WI38 (cell line): ENCODE results near the gene MUSK.
"Not testable (repeated sequence)": the region's sequence is repeated elsewhere in the genome, so short reads cannot be mapped to it uniquely, and the experiment has no call there.

Source experiments
- H3K4me3 ChIP-seq: 2 replicates; pipeline ENCODE4 v1.5.1; 2011; ENCODE audit warnings: low read depth, mild to moderate bottlenecking, control low read depth, low read length
- TF ChIP-seq, protein P1 (sequence below): IDR thresholded peaks from 2 replicates; pipeline ENCODE4 v1.5.1; 2012; ENCODE audit warnings: low read depth, mild to moderate bottlenecking, control low read depth, low read length

Gene MUSK

DNA sequence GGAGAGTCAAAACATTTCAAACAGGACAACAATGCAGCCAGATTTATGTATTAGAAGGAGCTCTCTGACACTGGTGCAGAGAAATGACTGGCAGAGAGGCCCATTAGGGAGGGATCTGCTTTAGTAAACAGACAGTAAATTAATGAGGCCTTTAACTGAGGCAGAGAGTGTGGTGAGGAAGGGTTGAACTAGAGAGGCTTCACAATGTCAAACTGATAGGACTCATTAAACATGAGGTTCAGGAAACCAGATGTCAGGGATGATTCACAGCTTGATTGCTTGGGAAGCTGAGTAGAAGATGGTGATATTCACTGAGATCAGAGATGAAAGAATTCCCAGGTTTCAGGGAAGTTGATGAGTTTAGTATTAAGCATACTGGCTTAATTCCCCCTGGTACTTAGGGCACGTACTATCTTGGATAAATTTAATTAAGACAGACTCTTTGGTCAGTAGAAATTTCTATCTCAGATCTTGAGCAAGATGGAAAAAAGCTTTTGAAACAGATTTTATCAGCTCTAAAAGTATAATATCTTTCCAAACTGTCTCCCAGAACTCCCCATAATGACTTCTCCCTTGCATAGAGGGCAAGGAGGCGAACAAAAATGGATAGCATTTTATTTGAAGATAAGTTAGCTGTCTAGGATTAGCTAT is 8.6 kb upstream of the MUSK start:
- TF ChIP-seq, protein P1, sequence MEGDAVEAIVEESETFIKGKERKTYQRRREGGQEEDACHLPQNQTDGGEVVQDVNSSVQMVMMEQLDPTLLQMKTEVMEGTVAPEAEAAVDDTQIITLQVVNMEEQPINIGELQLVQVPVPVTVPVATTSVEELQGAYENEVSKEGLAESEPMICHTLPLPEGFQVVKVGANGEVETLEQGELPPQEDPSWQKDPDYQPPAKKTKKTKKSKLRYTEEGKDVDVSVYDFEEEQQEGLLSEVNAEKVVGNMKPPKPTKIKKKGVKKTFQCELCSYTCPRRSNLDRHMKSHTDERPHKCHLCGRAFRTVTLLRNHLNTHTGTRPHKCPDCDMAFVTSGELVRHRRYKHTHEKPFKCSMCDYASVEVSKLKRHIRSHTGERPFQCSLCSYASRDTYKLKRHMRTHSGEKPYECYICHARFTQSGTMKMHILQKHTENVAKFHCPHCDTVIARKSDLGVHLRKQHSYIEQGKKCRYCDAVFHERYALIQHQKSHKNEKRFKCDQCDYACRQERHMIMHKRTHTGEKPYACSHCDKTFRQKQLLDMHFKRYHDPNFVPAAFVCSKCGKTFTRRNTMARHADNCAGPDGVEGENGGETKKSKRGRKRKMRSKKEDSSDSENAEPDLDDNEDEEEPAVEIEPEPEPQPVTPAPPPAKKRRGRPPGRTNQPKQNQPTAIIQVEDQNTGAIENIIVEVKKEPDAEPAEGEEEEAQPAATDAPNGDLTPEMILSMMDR = no peak
- H3K4me3 ChIP-seq = no peak overlapping the region

DNA sequence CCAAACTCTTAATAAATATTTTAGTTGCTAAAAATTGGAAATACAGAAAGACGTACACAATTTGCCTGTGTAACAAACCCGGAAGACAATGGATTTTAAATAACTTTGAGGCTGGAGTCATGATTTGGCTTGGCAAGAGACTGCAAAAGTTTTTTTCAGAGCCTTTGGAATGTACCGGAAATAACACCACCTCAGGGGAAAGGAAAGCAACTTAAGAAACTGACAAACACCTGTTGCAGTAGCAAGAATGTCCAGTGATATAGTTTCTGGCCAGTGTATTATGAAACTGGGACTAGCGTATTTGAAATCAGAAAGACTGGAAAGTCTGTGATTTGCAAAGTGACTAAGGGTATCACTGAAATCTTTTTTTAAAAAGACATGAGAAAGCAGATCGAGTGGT is 842 bp downstream of the MUSK start:
- TF ChIP-seq, protein P1 = no peak
- no peak overlapping the region for H3K4me3 ChIP-seq

DNA sequence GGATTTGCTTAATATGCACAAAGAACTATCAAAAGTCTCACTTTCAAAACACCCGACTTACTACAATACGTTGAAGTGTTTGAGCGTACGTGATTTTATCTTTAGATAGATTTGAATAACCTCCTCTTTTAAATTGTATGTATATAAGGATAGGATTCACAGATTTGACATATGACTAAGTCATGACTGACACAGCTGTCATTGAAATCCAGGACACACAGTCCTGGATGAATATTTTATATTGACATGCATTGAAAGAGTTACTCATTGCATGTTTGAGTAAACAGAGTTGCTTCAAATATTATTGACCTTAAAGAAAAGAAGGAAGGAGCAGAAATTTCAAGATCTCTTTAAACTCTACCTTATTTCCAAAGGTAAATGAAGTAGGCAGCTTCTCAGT is 3.3 kb downstream of the MUSK start:
- TF ChIP-seq, protein P1 = no peak
- no peak overlapping the region for H3K4me3 ChIP-seq

DNA sequence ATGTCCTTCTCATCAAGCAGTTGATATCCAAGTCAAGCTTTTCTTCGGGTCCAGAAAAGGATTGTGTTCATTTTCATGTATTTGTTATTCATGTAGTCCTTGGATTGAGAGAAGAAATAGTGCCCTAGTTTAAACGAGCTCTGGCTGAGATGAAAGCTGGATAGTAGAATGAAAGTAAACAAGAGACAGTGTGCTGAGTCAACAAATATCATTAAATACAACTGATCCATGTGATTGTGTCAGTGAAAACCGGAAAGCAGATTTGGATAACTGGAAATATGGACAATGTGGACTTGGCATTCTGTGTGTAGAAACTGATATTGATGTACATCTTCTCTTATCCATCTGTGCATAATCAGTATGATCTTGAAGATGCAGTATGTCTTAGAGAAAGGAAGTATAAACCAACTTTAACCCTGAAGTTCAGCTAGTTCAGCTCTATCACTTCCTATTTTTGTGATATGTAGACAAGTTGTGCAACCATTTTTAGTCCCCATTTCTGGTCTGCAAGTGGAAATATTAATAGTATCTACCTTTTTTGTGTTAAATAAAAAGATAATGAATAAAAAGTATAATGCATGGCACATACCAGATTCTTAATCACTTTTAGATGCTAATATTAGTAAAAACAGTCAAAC is 4.4 kb downstream of the MUSK start:
- TF ChIP-seq, protein P1 = no peak
- H3K4me3 ChIP-seq = no peak overlapping the region

DNA sequence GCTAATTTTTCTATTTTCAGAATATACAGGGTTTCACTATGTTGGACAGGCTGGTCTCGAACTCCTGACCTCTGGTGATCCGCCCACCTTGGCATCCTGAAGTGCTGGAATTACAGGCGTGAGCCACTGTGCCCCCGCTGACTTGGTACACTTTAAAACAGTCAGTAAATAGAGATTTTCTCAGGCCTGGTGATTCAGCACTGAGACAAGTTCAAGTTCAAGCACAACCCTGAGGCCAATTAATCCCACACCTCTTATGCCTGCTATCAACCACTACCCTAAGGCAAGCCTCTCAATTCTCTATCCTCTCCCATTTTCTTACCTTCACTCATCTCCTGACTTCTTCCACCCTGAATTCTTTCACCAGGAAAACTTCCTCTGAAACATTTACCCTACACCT is 18.9 kb downstream of the MUSK start:
- TF ChIP-seq, protein P1 = no peak
- H3K4me3 ChIP-seq = no peak overlapping the region

DNA sequence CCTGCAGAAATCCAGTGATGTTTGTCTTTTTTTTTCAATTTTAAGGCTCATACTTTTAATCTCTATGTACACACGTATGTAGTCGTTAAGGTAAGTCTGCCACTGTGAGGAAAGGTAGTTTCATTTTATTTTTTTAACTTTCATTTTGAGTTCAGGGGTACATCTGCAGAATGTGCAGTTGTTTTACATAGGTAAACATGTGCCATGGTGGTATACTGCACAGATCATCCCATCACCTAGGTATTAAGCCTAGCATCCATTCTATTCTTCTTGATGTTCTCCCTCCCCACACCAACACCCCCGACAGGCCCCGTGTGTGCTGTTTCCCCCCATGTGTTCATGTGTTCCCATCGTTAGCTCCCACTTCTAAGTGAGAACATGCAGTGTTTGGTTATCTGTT is 19.7 kb downstream of the MUSK start:
- TF ChIP-seq, protein P1 = no peak
- H3K4me3 ChIP-seq = no peak overlapping the region

DNA sequence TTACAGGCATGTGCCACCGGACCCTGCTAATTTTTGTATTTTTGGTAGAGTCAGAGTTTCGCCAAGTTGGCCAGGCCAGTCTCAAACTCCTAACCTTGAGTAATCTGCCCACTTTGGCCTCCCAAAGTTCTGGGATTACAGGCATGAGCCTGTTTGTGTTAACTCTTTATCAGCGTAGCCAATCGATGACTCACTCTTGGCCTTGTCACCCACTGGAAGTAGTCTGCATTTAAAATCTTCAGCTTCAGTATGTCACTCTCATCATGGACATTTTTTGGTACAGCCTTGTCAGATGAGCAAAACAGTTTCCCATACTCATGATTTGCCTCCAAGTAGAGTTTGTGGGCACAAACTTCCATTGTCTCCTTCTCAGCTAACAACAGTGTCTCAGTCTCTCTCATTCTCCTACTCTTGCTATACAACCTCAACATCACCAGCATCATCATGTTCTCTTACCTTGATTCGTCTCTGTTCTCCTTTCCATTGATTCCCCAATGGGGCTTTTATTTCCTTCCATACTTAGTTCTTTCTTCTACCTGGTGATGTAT is 22.5 kb downstream of the MUSK start:
- no peak overlapping the region for H3K4me3 ChIP-seq
- TF ChIP-seq, protein P1 = no peak

- H3K4me3 ChIP-seq = not testable (repeated sequence)
Measured at GRCh38 chr9:110695846-110696245, 27.3 kb downstream of the MUSK start.
